Naive B cell (primary cell): Measurements from ENCODE around the gene KIR2DL3. TPM values are rescaled to one million over a fixed set of nuclear protein-coding genes. Genes with fewer than 3 reads are reported as not detected.
A peak's percentile ranks its signal among the peaks of the same experiment; 100 is the strongest.
"Not testable (repeated sequence)": the region's sequence is repeated elsewhere in the genome, so short reads cannot be mapped to it uniquely, and the experiment has no call there.

Experiments
- ATAC-seq, 2 donors: fragments of 150-1000 bp; cut with Tn5 transposase; 2 replicates each; pipeline ENCODE4 v1.10.0; 2021; ENCODE audit warnings: low read depth in 2 of 2, mild to moderate bottlenecking in 2 of 2, moderate library complexity in 2 of 2
- DNase-seq: peaks from one replicate; pipeline ENCODE4 v3.0.0; 2022
- H3K27ac Mint-ChIP-seq, 6 donors: one replicate each; pipeline ENCODE4 v1.8.0; 2020 to 2022; ENCODE audit warnings: mild to moderate bottlenecking in 6 of 6, mixed read lengths in 6 of 6, moderate library complexity in 5 of 6, inconsistent platforms in 2 of 6
- H3K27me3 Mint-ChIP-seq, 3 donors: one replicate each; pipeline ENCODE4 v1.8.0; 2021 to 2022; ENCODE audit warnings: mixed read lengths in 3 of 3, mild to moderate bottlenecking in 1 of 3
- H3K36me3 Mint-ChIP-seq, 2 donors: one replicate each; pipeline ENCODE4 v1.8.0; 2020 to 2022; ENCODE audit warnings: mixed read lengths in 2 of 2, inconsistent platforms in 1 of 2, mild to moderate bottlenecking in 1 of 2
- H3K4me1 Mint-ChIP-seq, 3 donors: one replicate each; pipeline ENCODE4 v1.8.0; 2020 to 2022; ENCODE audit warnings: mixed read lengths in 3 of 3, inconsistent platforms in 1 of 3, mild to moderate bottlenecking in 1 of 3, moderate library complexity in 1 of 3
- H3K4me3 Mint-ChIP-seq, 8 donors: one replicate each; pipeline ENCODE4 v1.8.0; 2020 to 2022; ENCODE audit warnings: mild to moderate bottlenecking in 8 of 8, mixed read lengths in 8 of 8, moderate library complexity in 8 of 8, inconsistent platforms in 2 of 8
- H3K9me3 Mint-ChIP-seq, 7 donors: one replicate each; pipeline ENCODE4 v1.8.0; 2020 to 2022; ENCODE audit warnings: mixed read lengths in 7 of 7, mild to moderate bottlenecking in 5 of 7, inconsistent platforms in 2 of 7, moderate library complexity in 1 of 7
- polyA plus RNA-seq, 6 donors: library from polyadenylated mRNA; unstranded; fragments of 300-500 nt; fragmentation: Illumina TruSeq; gene quantifications; one replicate each; pipeline ENCODE4 v1.2.3, GENCODE V29; 2021; ENCODE audit warnings: low read depth in 6 of 6

Gene KIR2DL3
- not detected for polyA plus RNA-seq

GRCh38 chr19:54738306-54738705 lies at the start of gene KIR2DL3:
TSS of gene KIR2DL3 (plus strand) at chr19:54738513. CDS start at chr19:54738546, 33 bp downstream.
- H3K27me3 Mint-ChIP-seq: peaks cover 7 to 54% (median 26%) of the 10 kb centered on the region in 3 donors
- ATAC-seq, H3K27ac Mint-ChIP-seq, DNase-seq, H3K36me3 Mint-ChIP-seq, H3K4me1 Mint-ChIP-seq: not testable (repeated sequence)
- H3K9me3 Mint-ChIP-seq: peaks cover 0 to 17% (median 2%) of the 10 kb centered on the region in 7 donors
- peak within 1 kb of the TSS in 2 of 8 donors; percentile 24 to 64 for H3K4me3 Mint-ChIP-seq

- DNase-seq (no peak), ATAC-seq (no peak)
- peaks cover 0 to 4% (median 3%) of the 10 kb centered on the region in 3 donors for H3K4me1 Mint-ChIP-seq
- peaks cover 0 to 7% (median 0%) of the 10 kb centered on the region in 7 donors for H3K9me3 Mint-ChIP-seq
- no peaks in the 10 kb centered on the region for H3K36me3 Mint-ChIP-seq
- no peak overlapping the region for H3K4me3 Mint-ChIP-seq
- no peak overlapping the region for H3K27ac Mint-ChIP-seq
- peaks cover 46 to 71% (median 47%) of the 10 kb centered on the region in 3 donors for H3K27me3 Mint-ChIP-seq
Measured at GRCh38 chr19:54691582-54692297, 46.6 kb upstream of the KIR2DL3 start.

DNA sequence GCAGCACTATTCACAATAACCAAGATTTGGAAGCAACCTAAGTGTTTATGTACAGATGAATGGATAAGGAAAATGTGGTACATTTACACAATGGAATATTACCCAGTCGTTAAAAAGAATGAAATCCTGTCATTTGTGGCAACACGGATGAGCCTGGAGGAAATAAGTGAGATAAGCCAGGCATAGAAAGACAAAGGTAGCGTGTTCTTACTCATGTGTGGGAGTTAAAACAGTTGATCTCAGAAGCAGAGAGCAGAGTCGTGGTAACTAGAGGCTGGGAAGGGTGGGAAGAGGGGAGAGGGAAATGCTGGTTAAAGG lies 46.1 kb upstream of the KIR2DL3 start:
- H3K4me1 Mint-ChIP-seq: peaks cover 0 to 4% (median 3%) of the 10 kb centered on the region in 3 donors
- peaks cover 0 to 7% (median 0%) of the 10 kb centered on the region in 7 donors for H3K9me3 Mint-ChIP-seq
- H3K27me3 Mint-ChIP-seq: peaks cover 42 to 67% (median 44%) of the 10 kb centered on the region in 3 donors
- no peaks in the 10 kb centered on the region for H3K36me3 Mint-ChIP-seq
- H3K27ac Mint-ChIP-seq: no peak overlapping the region
- no peak for ATAC-seq
- DNase-seq: no peak
- no peak overlapping the region for H3K4me3 Mint-ChIP-seq

DNA sequence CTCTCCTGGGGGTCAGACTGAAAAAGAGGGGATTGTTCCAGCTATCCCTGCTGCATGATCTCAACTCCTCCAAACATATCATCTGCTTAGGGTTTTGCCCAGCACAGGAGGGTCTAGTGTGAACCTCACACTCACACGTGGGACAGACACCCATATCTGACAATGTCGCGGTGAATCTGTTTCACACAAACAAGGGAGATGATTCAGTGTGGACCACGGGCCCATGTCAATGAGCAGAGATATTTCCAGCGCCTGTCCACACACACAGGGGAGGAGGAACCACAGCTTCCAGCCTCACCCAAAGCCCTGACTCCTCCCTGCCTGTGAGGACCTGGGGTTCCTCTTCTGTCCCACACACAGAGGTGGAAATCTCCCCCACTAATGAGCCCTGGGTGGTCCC lies 43.7 kb upstream of the KIR2DL3 start:
- DNase-seq: no peak
- H3K27ac Mint-ChIP-seq: no peak overlapping the region
- no peak for ATAC-seq

DNA sequence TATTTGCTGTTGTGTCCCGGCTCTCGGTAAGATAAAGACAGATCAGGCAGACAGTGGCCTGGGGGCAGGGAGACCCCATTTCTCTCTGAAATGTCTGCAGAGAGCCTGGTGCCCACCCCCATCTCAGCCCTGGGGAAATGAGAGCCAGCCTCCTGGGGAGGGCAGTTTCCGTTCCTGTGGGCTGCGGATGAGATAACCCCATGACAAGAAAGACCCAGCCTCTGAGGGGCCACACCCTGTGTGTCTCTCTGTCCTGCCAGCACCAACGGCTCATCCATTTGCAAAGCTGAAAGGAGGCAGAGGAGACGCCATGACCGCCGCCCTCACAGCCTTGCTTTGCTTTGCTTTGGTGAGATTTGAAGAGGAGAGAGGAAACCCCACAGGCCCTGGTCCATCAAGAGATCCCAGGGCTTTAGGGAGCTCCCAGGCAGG lies 42.2 kb upstream of the KIR2DL3 start:
- peak overlapping the region in 1 of 8 donors; percentile 25 for H3K4me3 Mint-ChIP-seq
- H3K9me3 Mint-ChIP-seq: peaks cover 0 to 7% (median 0%) of the 10 kb centered on the region in 7 donors
- H3K27me3 Mint-ChIP-seq: peaks cover 46 to 76% (median 67%) of the 10 kb centered on the region in 3 donors
- H3K27ac Mint-ChIP-seq: no peak overlapping the region
- no peaks in the 10 kb centered on the region for H3K36me3 Mint-ChIP-seq
- no peak for DNase-seq
- peaks cover 0 to 4% (median 3%) of the 10 kb centered on the region in 3 donors for H3K4me1 Mint-ChIP-seq
- no peak for ATAC-seq

More for the DNA sequence above, 43.7 kb upstream of the KIR2DL3 start:
- Mint-ChIP-seq H3K9me3 (peaks cover 0 to 7% (median 0%) of the 10 kb centered on the region in 7 donors), H3K4me1 (peaks cover 0 to 4% (median 3%) of the 10 kb centered on the region in 3 donors), H3K4me3 (no peak overlapping the region), H3K27me3 (peaks cover 41 to 73% (median 55%) of the 10 kb centered on the region in 3 donors), H3K36me3 (no peaks in the 10 kb centered on the region)

DNA sequence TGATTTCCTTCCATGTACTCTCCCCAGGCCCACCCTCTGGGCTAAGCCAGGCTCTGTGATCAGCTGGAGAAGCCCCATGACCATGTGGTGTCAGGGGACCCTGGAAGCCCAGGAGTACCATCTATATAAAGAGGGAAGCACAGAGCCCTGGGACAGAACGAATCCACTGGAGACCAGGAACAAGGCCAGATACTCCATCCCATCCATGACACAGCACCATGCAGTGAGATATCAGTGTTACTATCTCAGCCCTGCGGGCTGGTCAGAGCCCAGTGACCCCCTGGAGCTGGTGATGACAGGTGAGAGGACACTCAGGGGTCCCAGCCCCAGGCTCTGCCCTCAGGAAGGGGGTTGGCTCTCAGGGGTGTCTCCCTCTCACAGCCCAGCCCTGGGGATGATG lies 41.5 kb upstream of the KIR2DL3 start:
- H3K27me3 Mint-ChIP-seq: peaks cover 46 to 76% (median 67%) of the 10 kb centered on the region in 3 donors
- H3K9me3 Mint-ChIP-seq: peaks cover 0 to 4% (median 0%) of the 10 kb centered on the region in 7 donors
- DNase-seq (no peak), ATAC-seq (no peak)
- H3K4me1 Mint-ChIP-seq: peaks cover 0 to 4% (median 0%) of the 10 kb centered on the region in 3 donors
- no peak overlapping the region for H3K27ac Mint-ChIP-seq
- H3K36me3 Mint-ChIP-seq: no peaks in the 10 kb centered on the region
- H3K4me3 Mint-ChIP-seq: no peak overlapping the region

DNA sequence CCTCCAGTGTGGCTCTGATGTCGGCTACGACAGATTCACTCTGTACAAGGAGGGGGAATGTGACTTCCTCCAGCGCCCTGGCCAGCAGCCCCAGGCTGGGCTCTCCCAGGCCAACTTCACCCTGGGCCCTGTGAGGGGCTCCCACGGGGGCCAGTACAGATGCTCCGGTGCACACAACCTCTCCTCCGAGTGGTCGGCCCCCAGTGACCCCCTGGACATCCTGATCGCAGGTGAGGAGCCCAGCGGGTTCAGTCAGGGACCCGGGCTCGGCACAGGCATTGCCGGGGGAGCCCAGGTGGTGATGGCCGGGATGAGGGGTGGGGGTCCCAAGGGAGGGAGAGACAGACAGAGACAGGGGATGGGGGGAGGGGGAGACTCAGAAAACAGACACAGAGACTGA lies 40.6 kb upstream of the KIR2DL3 start:
- DNase-seq, H3K9me3 Mint-ChIP-seq, H3K4me3 Mint-ChIP-seq, H3K27ac Mint-ChIP-seq, H3K4me1 Mint-ChIP-seq, H3K36me3 Mint-ChIP-seq, ATAC-seq: not testable (repeated sequence)
- peaks cover 44 to 70% (median 60%) of the 10 kb centered on the region in 3 donors for H3K27me3 Mint-ChIP-seq

- peaks cover 16 to 52% (median 43%) of the 10 kb centered on the region in 3 donors for H3K27me3 Mint-ChIP-seq
- DNase-seq: no peak
- no peak for ATAC-seq
- H3K9me3 Mint-ChIP-seq: no peaks in the 10 kb centered on the region
- H3K27ac Mint-ChIP-seq: peak overlapping the region in 1 of 6 donors; percentile 71
- H3K4me1 Mint-ChIP-seq: no peaks in the 10 kb centered on the region
- no peak overlapping the region for H3K4me3 Mint-ChIP-seq
- H3K36me3 Mint-ChIP-seq: no peaks in the 10 kb centered on the region
Measured at GRCh38 chr19:54704928-54705327, 33.4 kb upstream of the KIR2DL3 start.

- Mint-ChIP-seq H3K27me3 (peaks cover 5 to 36% (median 28%) of the 10 kb centered on the region in 3 donors), H3K27ac (no peak overlapping the region), H3K4me3 (no peak overlapping the region), H3K4me1 (peaks cover 5 to 7% (median 6%) of the 10 kb centered on the region in 3 donors), H3K9me3 (no peaks in the 10 kb centered on the region), H3K36me3 (no peaks in the 10 kb centered on the region)
- no peak for ATAC-seq
- no peak for DNase-seq
Measured at GRCh38 chr19:54707962-54708361, 30.4 kb upstream of the KIR2DL3 start.

DNA sequence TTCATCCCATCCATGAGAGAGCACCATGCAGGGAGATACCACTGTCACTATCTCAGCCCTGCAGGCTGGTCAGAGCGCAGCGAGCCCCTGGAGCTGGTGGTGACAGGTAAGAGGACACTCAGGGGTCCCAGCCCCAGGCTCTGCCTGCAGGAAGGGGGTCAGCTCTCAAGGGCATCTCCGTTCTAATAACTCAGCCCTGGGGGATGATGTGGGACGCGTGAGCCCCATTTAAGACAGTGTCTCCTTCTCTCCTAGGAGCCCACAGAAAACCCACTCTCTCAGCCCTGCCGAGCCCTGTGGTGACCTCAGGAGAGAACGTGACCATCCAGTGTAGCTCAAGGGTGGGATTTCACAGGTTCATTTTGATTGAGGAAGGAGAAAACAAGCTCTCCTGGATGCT lies 29.5 kb upstream of the KIR2DL3 start:
- peaks cover 5 to 7% (median 6%) of the 10 kb centered on the region in 3 donors for H3K4me1 Mint-ChIP-seq
- H3K9me3 Mint-ChIP-seq: no peaks in the 10 kb centered on the region
- no peaks in the 10 kb centered on the region for H3K36me3 Mint-ChIP-seq
- H3K4me3 Mint-ChIP-seq: no peak overlapping the region
- no peak for DNase-seq
- no peak for ATAC-seq
- peaks cover 12 to 38% (median 30%) of the 10 kb centered on the region in 3 donors for H3K27me3 Mint-ChIP-seq
- H3K27ac Mint-ChIP-seq: peak overlapping the region in 1 of 6 donors; percentile 15

- Mint-ChIP-seq H3K9me3 (peaks cover 0 to 4% (median 0%) of the 10 kb centered on the region in 7 donors), H3K4me3 (no peak overlapping the region), H3K27me3 (peaks cover 12 to 32% (median 24%) of the 10 kb centered on the region in 3 donors), H3K36me3 (no peaks in the 10 kb centered on the region), H3K27ac (peak overlapping the region in 1 of 6 donors; percentile 15), H3K4me1 (peaks cover 5 to 7% (median 6%) of the 10 kb centered on the region in 3 donors)
- ATAC-seq: no peak
- DNase-seq: no peak
Measured at GRCh38 chr19:54709212-54709948, 28.9 kb upstream of the KIR2DL3 start.

DNA sequence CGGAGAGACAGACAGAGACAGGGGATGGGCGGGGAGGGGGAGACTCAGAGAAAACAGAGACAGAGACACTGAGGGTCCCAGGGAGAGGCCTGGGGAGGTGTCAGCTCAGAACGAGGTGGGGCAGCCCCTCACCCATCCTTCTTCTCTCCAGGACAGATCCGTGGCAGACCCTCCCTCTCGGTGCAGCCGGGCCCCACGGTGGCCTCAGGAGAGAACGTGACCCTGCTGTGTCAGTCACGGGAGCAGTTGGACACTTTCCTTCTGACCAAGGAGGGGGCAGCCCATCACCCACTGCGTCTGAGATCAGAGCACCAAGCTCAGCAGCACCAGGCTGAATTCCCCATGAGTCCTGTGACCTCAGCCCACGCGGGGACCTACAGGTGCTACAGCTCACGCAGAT lies 28.4 kb upstream of the KIR2DL3 start:
- not testable (repeated sequence) for H3K9me3 Mint-ChIP-seq, H3K4me3 Mint-ChIP-seq, H3K4me1 Mint-ChIP-seq, DNase-seq, ATAC-seq, H3K36me3 Mint-ChIP-seq, H3K27ac Mint-ChIP-seq
- H3K27me3 Mint-ChIP-seq: peaks cover 12 to 27% (median 23%) of the 10 kb centered on the region in 3 donors

DNA sequence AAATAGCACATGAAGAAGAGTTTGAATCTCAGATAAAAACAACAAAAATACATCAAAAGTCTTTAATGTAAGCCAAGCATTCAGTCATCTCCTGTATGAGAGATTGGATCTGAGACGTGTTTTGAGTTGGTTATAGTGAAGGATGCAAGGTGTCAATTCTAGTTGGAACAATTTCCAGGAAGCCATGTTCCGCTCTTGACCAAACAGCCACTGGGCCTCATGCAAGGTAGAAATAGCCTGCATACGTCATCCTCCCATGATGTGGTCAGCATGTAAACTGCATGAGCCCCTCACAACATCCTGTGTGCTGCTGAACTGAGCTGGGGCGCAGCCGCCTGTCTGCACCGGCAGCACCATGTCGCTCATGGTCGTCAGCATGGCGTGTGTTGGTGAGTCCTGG lies 14.2 kb upstream of the KIR2DL3 start, which contains the start of gene KIR3DL3:
Gene KIR3DL3, plus strand, starts transcription at position 301 of the 400 bp plus-strand sequence. Its CDS starts 55 bp downstream, at position 356.
- ATAC-seq: no peak
- H3K9me3 Mint-ChIP-seq: peaks cover 15 to 45% (median 28%) of the 10 kb centered on the region in 7 donors

More for the DNA sequence above, 14.2 kb upstream of the KIR2DL3 start, which contains the start of gene KIR3DL3:
- Mint-ChIP-seq H3K4me3 (no peak within 1 kb of the TSS), H3K27ac (no peak within 1 kb of the TSS), H3K36me3 (peaks cover 5 to 6% of the 10 kb centered on the region in 2 donors), H3K4me1 (no peaks in the 10 kb centered on the region), H3K27me3 (peaks cover 18 to 43% (median 28%) of the 10 kb centered on the region in 3 donors)
- DNase-seq: no peak
